ENCODE results near the gene LCN6. TPM values are rescaled to one million over a fixed set of nuclear protein-coding genes. Genes with fewer than 3 reads are reported as not detected.

Gene LCN6
- total RNA-seq, 1 experiment from 2014 or later = not detected

DNA sequence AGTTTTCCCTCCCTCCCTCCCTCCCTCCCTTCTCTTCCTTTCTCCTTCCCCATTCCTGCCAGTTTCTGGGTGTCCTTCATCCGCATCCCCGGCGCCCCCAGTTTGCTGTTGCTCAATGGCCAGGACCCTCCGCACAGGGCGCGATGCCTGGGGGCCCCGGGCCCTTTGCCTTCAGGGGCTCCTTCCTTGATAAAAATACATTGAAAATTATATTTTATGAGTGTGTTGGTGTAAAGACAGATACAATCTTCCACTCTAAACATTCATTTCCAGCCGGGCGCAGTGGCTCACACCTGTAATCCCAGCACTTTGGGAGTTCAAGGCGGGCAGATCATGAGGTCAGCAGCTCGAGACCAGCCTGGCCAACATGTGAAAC lies 53.5 kb downstream of the LCN6 start (continued):
- TF ChIP-seq, protein P1, sequence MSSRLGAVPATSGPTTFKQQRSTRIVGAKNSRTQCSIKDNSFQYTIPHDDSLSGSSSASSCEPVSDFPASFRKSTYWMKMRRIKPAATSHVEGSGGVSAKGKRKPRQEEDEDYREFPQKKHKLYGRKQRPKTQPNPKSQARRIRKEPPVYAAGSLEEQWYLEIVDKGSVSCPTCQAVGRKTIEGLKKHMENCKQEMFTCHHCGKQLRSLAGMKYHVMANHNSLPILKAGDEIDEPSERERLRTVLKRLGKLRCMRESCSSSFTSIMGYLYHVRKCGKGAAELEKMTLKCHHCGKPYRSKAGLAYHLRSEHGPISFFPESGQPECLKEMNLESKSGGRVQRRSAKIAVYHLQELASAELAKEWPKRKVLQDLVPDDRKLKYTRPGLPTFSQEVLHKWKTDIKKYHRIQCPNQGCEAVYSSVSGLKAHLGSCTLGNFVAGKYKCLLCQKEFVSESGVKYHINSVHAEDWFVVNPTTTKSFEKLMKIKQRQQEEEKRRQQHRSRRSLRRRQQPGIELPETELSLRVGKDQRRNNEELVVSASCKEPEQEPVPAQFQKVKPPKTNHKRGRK (CRISPR knock-in tag; IDR thresholded peaks at IDR 0.05; ENCODE audit: borderline replicate concordance) = no peak
- TF ChIP-seq FOXP1 (CRISPR knock-in tag; IDR thresholded peaks at IDR 0.05; ENCODE audit: borderline replicate concordance) (no peak), ZNF232 (CRISPR knock-in tag; IDR thresholded peaks at IDR 0.05) (no peak), HMGA2 (CRISPR knock-in tag; IDR thresholded peaks at IDR 0.05) (no peak), ETV6 (CRISPR knock-in tag; IDR thresholded peaks at IDR 0.05) (no peak), JAZF1 (CRISPR knock-in tag; IDR thresholded peaks at IDR 0.05) (no peak), ZNF416 (CRISPR knock-in tag; IDR thresholded peaks at IDR 0.05) (no peak)
- TF ChIP-seq, protein P2, sequence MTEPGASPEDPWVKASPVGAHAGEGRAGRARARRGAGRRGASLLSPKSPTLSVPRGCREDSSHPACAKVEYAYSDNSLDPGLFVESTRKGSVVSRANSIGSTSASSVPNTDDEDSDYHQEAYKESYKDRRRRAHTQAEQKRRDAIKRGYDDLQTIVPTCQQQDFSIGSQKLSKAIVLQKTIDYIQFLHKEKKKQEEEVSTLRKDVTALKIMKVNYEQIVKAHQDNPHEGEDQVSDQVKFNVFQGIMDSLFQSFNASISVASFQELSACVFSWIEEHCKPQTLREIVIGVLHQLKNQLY (CRISPR knock-in tag; IDR thresholded peaks at IDR 0.05) = no peak
- TF ChIP-seq, protein P3, sequence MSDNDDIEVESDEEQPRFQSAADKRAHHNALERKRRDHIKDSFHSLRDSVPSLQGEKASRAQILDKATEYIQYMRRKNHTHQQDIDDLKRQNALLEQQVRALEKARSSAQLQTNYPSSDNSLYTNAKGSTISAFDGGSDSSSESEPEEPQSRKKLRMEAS (CRISPR knock-in tag; IDR thresholded peaks at IDR 0.05) = no peak
- TF ChIP-seq, protein P4, sequence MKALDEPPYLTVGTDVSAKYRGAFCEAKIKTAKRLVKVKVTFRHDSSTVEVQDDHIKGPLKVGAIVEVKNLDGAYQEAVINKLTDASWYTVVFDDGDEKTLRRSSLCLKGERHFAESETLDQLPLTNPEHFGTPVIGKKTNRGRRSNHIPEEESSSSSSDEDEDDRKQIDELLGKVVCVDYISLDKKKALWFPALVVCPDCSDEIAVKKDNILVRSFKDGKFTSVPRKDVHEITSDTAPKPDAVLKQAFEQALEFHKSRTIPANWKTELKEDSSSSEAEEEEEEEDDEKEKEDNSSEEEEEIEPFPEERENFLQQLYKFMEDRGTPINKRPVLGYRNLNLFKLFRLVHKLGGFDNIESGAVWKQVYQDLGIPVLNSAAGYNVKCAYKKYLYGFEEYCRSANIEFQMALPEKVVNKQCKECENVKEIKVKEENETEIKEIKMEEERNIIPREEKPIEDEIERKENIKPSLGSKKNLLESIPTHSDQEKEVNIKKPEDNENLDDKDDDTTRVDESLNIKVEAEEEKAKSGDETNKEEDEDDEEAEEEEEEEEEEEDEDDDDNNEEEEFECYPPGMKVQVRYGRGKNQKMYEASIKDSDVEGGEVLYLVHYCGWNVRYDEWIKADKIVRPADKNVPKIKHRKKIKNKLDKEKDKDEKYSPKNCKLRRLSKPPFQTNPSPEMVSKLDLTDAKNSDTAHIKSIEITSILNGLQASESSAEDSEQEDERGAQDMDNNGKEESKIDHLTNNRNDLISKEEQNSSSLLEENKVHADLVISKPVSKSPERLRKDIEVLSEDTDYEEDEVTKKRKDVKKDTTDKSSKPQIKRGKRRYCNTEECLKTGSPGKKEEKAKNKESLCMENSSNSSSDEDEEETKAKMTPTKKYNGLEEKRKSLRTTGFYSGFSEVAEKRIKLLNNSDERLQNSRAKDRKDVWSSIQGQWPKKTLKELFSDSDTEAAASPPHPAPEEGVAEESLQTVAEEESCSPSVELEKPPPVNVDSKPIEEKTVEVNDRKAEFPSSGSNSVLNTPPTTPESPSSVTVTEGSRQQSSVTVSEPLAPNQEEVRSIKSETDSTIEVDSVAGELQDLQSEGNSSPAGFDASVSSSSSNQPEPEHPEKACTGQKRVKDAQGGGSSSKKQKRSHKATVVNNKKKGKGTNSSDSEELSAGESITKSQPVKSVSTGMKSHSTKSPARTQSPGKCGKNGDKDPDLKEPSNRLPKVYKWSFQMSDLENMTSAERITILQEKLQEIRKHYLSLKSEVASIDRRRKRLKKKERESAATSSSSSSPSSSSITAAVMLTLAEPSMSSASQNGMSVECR (CRISPR knock-in tag; IDR thresholded peaks at IDR 0.05; ENCODE audit: borderline replicate concordance) = no peak
- TF ChIP-seq, protein P5, sequence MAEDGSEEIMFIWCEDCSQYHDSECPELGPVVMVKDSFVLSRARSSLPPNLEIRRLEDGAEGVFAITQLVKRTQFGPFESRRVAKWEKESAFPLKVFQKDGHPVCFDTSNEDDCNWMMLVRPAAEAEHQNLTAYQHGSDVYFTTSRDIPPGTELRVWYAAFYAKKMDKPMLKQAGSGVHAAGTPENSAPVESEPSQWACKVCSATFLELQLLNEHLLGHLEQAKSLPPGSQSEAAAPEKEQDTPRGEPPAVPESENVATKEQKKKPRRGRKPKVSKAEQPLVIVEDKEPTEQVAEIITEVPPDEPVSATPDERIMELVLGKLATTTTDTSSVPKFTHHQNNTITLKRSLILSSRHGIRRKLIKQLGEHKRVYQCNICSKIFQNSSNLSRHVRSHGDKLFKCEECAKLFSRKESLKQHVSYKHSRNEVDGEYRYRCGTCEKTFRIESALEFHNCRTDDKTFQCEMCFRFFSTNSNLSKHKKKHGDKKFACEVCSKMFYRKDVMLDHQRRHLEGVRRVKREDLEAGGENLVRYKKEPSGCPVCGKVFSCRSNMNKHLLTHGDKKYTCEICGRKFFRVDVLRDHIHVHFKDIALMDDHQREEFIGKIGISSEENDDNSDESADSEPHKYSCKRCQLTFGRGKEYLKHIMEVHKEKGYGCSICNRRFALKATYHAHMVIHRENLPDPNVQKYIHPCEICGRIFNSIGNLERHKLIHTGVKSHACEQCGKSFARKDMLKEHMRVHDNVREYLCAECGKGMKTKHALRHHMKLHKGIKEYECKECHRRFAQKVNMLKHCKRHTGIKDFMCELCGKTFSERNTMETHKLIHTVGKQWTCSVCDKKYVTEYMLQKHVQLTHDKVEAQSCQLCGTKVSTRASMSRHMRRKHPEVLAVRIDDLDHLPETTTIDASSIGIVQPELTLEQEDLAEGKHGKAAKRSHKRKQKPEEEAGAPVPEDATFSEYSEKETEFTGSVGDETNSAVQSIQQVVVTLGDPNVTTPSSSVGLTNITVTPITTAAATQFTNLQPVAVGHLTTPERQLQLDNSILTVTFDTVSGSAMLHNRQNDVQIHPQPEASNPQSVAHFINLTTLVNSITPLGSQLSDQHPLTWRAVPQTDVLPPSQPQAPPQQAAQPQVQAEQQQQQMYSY (CRISPR knock-in tag; IDR thresholded peaks at IDR 0.05) = no peak
- TF ChIP-seq, protein P6, sequence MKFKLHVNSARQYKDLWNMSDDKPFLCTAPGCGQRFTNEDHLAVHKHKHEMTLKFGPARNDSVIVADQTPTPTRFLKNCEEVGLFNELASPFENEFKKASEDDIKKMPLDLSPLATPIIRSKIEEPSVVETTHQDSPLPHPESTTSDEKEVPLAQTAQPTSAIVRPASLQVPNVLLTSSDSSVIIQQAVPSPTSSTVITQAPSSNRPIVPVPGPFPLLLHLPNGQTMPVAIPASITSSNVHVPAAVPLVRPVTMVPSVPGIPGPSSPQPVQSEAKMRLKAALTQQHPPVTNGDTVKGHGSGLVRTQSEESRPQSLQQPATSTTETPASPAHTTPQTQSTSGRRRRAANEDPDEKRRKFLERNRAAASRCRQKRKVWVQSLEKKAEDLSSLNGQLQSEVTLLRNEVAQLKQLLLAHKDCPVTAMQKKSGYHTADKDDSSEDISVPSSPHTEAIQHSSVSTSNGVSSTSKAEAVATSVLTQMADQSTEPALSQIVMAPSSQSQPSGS (CRISPR knock-in tag; IDR thresholded peaks at IDR 0.05; ENCODE audit: borderline replicate concordance, low read depth) = no peak
- TF ChIP-seq, protein P7, sequence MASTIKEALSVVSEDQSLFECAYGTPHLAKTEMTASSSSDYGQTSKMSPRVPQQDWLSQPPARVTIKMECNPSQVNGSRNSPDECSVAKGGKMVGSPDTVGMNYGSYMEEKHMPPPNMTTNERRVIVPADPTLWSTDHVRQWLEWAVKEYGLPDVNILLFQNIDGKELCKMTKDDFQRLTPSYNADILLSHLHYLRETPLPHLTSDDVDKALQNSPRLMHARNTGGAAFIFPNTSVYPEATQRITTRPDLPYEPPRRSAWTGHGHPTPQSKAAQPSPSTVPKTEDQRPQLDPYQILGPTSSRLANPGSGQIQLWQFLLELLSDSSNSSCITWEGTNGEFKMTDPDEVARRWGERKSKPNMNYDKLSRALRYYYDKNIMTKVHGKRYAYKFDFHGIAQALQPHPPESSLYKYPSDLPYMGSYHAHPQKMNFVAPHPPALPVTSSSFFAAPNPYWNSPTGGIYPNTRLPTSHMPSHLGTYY (CRISPR knock-in tag; IDR thresholded peaks at IDR 0.05) = no peak
- TF ChIP-seq, protein P8, sequence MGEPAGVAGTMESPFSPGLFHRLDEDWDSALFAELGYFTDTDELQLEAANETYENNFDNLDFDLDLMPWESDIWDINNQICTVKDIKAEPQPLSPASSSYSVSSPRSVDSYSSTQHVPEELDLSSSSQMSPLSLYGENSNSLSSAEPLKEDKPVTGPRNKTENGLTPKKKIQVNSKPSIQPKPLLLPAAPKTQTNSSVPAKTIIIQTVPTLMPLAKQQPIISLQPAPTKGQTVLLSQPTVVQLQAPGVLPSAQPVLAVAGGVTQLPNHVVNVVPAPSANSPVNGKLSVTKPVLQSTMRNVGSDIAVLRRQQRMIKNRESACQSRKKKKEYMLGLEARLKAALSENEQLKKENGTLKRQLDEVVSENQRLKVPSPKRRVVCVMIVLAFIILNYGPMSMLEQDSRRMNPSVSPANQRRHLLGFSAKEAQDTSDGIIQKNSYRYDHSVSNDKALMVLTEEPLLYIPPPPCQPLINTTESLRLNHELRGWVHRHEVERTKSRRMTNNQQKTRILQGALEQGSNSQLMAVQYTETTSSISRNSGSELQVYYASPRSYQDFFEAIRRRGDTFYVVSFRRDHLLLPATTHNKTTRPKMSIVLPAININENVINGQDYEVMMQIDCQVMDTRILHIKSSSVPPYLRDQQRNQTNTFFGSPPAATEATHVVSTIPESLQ (CRISPR knock-in tag; IDR thresholded peaks at IDR 0.05) = no peak

Data from WTC11 (cell line).